ENCODE measurements around the gene CHD8. TPM values are rescaled to one million over a fixed set of nuclear protein-coding genes. Genes with fewer than 3 reads are reported as not detected.
"Not testable (repeated sequence)": the region's sequence is repeated elsewhere in the genome, so short reads cannot be mapped to it uniquely, and the experiment has no call there.

The CHD8 gene
- total and polyA plus RNA-seq, 2 of the 4 experiments (the other 2 are of a cell fraction), result 32.1 to 55.0 TPM

- BruUV-seq (replicated peaks), result no TSS peak
- ChIA-PET POLR2A (ENCODE audit: unreplicated experiment) (no interaction called here), CTCF (no interaction called here)
- no peak overlapping the region for H3K4me3 ChIP-seq (ENCODE audit: insufficient read depth, low read depth, low read length)
- intact Hi-C loops (cut with micrococcal nuclease), result no loop called here
- dilution Hi-C loops (cut with HindIII; ENCODE audit: low sequenced_read_pairs, unreplicated experiment), result no loop called here
- no peaks in the 10 kb centered on the region for H3K4me1 ChIP-seq (ENCODE audit: control insufficient read depth, insufficient read depth, low read length)
- H2BK20ac ChIP-seq (ENCODE audit: low read depth, low read length), result no peak overlapping the region
- no peak overlapping the region for H2AK9ac ChIP-seq (replicated peaks; ENCODE audit: low read depth, low read length, poor library complexity)
- no peaks in the 10 kb centered on the region for H3K9me1 ChIP-seq (ENCODE audit: insufficient read depth, low read length)
- H4K20me1 ChIP-seq (ENCODE audit: insufficient read depth, low read length), result peaks cover 13% of the 10 kb centered on the region
- no peak for ATAC-seq (ENCODE audit: low read depth)
- no peak overlapping the region for H2BK15ac ChIP-seq (ENCODE audit: low read depth, low read length)
- in situ Hi-C loops (cut with MboI; ENCODE audit: low sequenced_read_pairs), result no loop called here
- peaks cover 10 to 23% of the 10 kb centered on the region in 2 experiments for H3K79me1 ChIP-seq (ENCODE audit: low read depth in 1 of 2, low read length in 2 of 2)
- no CpG with 5 or more reads among the region's 1 CpG for WGBS, 2 experiments (ENCODE audit: extremely low coverage in 2 of 2, insufficient read length in 1 of 2)
- H2AK5ac ChIP-seq (ENCODE audit: low read depth, low read length), result no peak overlapping the region
- H2BK120ac ChIP-seq (ENCODE audit: low read depth, low read length), result no peak overlapping the region
- no peak overlapping the region for H3K14ac ChIP-seq (replicated peaks; ENCODE audit: low read depth, low read length)
- H4K5ac ChIP-seq (ENCODE audit: low read depth, low read length), result no peak overlapping the region
- H2AFZ ChIP-seq (replicated peaks; ENCODE audit: low read length, poor library complexity), result no peak overlapping the region
- H3K4me2 ChIP-seq (ENCODE audit: low read depth, low read length), result no peak overlapping the region
- no peaks in the 10 kb centered on the region for H3K9me3 ChIP-seq (ENCODE audit: control insufficient read depth, insufficient read depth, low read length)
- no peak overlapping the region for H3K9ac ChIP-seq (ENCODE audit: low read depth, low read length)
- H3K4ac ChIP-seq (ENCODE audit: low read depth, low read length), result no peak overlapping the region
- no peak overlapping the region for H3K18ac ChIP-seq (ENCODE audit: low read depth, low read length)
- no peak overlapping the region for H3K27ac ChIP-seq (ENCODE audit: insufficient read depth, low read length)
- no peaks in the 10 kb centered on the region for H3K27me3 ChIP-seq (ENCODE audit: control insufficient read depth, insufficient read depth, low read length)
- H4K8ac ChIP-seq (ENCODE audit: low read depth in 2 of 2, low read length in 2 of 2), result no peak overlapping the region
- no peak overlapping the region for H3K56ac ChIP-seq (ENCODE audit: extremely low read depth, insufficient read depth, low read length)
- H4K91ac ChIP-seq (ENCODE audit: insufficient read depth, low read depth, low read length), result no peak overlapping the region
- H3K23ac ChIP-seq (ENCODE audit: low read depth, low read length), result no peak overlapping the region
- no peak overlapping the region for H2BK5ac ChIP-seq (ENCODE audit: low read depth, low read length, poor library complexity, severe bottlenecking)
- peaks cover 17% of the 10 kb centered on the region for H3K36me3 ChIP-seq (ENCODE audit: control insufficient read depth, insufficient read depth, low read length)
- no peak for DNase-seq
- TF ChIP-seq, protein P1, sequence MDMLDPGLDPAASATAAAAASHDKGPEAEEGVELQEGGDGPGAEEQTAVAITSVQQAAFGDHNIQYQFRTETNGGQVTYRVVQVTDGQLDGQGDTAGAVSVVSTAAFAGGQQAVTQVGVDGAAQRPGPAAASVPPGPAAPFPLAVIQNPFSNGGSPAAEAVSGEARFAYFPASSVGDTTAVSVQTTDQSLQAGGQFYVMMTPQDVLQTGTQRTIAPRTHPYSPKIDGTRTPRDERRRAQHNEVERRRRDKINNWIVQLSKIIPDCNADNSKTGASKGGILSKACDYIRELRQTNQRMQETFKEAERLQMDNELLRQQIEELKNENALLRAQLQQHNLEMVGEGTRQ (IDR thresholded peaks at IDR 0.05; ENCODE audit: low read depth, low read length), result no peak
- no peak for TF ChIP-seq MAZ (IDR thresholded peaks at IDR 0.05; ENCODE audit: borderline replicate concordance, low read depth, low read length)
- TF ChIP-seq CHD1 (IDR thresholded peaks at IDR 0.05; ENCODE audit: low read depth, low read length), result no peak
- TF ChIP-seq NFE2L2 (IDR thresholded peaks at IDR 0.05; ENCODE audit: low read depth, low read length), result no peak
- no peak for TF ChIP-seq FOS (IDR thresholded peaks at IDR 0.05; ENCODE audit: low read depth, low read length)
- TF ChIP-seq CEBPB (IDR thresholded peaks at IDR 0.05; ENCODE audit: low read depth, low read length), result no peak
Observed at GRCh38 chr14:21373980-21374379, 81.9 kb downstream of the CHD8 start.

- WGBS, 2 experiments (ENCODE audit: extremely low coverage in 2 of 2, insufficient read length in 1 of 2), result no CpG with 5 or more reads among the region's 1 CpG
- H2AFZ ChIP-seq (replicated peaks; ENCODE audit: low read length, poor library complexity); H3K23ac ChIP-seq (ENCODE audit: low read depth, low read length); BruUV-seq (replicated peaks); H3K4me3 ChIP-seq (ENCODE audit: insufficient read depth, low read depth, low read length); H3K27ac ChIP-seq (ENCODE audit: insufficient read depth, low read length); H3K4me1 ChIP-seq (ENCODE audit: control insufficient read depth, insufficient read depth, low read length); H3K14ac ChIP-seq (replicated peaks; ENCODE audit: low read depth, low read length); H3K56ac ChIP-seq (ENCODE audit: extremely low read depth, insufficient read depth, low read length); H4K8ac ChIP-seq (ENCODE audit: low read depth in 2 of 2, low read length in 2 of 2); in situ Hi-C loops (cut with MboI; ENCODE audit: low sequenced_read_pairs); H3K4me2 ChIP-seq (ENCODE audit: low read depth, low read length); H2AK9ac ChIP-seq (replicated peaks; ENCODE audit: low read depth, low read length, poor library complexity); H3K9ac ChIP-seq (ENCODE audit: low read depth, low read length); CTCF ChIA-PET; ATAC-seq (ENCODE audit: low read depth); H2BK15ac ChIP-seq (ENCODE audit: low read depth, low read length); H2BK20ac ChIP-seq (ENCODE audit: low read depth, low read length); H3K9me3 ChIP-seq (ENCODE audit: control insufficient read depth, insufficient read depth, low read length); H4K91ac ChIP-seq (ENCODE audit: insufficient read depth, low read depth, low read length); H2AK5ac ChIP-seq (ENCODE audit: low read depth, low read length); DNase-seq; H2BK5ac ChIP-seq (ENCODE audit: low read depth, low read length, poor library complexity, severe bottlenecking); H3K9me1 ChIP-seq (ENCODE audit: insufficient read depth, low read length); H4K5ac ChIP-seq (ENCODE audit: low read depth, low read length); H2BK120ac ChIP-seq (ENCODE audit: low read depth, low read length); H3K18ac ChIP-seq (ENCODE audit: low read depth, low read length); dilution Hi-C loops (cut with HindIII; ENCODE audit: low sequenced_read_pairs, unreplicated experiment); H3K4ac ChIP-seq (ENCODE audit: low read depth, low read length); intact Hi-C loops (cut with micrococcal nuclease); H3K27me3 ChIP-seq (ENCODE audit: control insufficient read depth, insufficient read depth, low read length): not testable (repeated sequence)
- peaks cover 22% of the 10 kb centered on the region for H3K36me3 ChIP-seq (ENCODE audit: control insufficient read depth, insufficient read depth, low read length)
- H4K20me1 ChIP-seq (ENCODE audit: insufficient read depth, low read length), result peaks cover 11% of the 10 kb centered on the region
- POLR2A ChIA-PET (ENCODE audit: unreplicated experiment), result interaction anchor here (0.6 kb wide), 1 partner anchor 1100 kb away, joined by 4 read pairs; no protein-coding TSS in a partner anchor
- H3K79me1 ChIP-seq (ENCODE audit: low read depth in 1 of 2, low read length in 2 of 2), result peaks cover 10 to 27% of the 10 kb centered on the region in 2 experiments
Observed at GRCh38 chr14:21372814-21373213, 83.1 kb downstream of the CHD8 start.

Data from IMR-90 (cell line).